ENCODE data around the gene RBP4. TPM values are rescaled to one million over a fixed set of nuclear protein-coding genes. Genes with fewer than 3 reads are reported as not detected.
A peak's percentile ranks its signal among the peaks of the same experiment; 100 is the strongest.

RBP4 gene
- total and polyA plus RNA-seq, 9 of the 15 experiments (the other 6 are each of a cell fraction or from before 2014, with no cell fraction given), result 0.91 TPM; not detected in 8

GRCh38 chr10:93554760-93555432 is 46.1 kb downstream of the RBP4 start (continued):
- 0 out of 2 replicates have a peak, but pooled peaks have one; percentile 16 for TF ChIP-seq ATF3 (IDR thresholded peaks at IDR 0.05)
- TF ChIP-seq ATF3 (CRISPR knock-in tag; conservative IDR thresholded peaks at IDR 0.05), result no peak
- no peak for TF ChIP-seq POLR3A (IDR thresholded peaks at IDR 0.05; ENCODE audit: borderline replicate concordance, extremely low read depth, insufficient read depth, insufficient read length)
- TF ChIP-seq U2AF2 (optimal IDR thresholded peaks at IDR 0.05; ENCODE audit: low read depth, low read length), result no peak
- peak; percentile 35; the same call in 1 of the 2 replicates for TF ChIP-seq EGR1 (conservative IDR thresholded peaks at IDR 0.05)
- TF ChIP-seq, protein P1, sequence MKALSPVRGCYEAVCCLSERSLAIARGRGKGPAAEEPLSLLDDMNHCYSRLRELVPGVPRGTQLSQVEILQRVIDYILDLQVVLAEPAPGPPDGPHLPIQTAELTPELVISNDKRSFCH (CRISPR knock-in tag; IDR thresholded peaks at IDR 0.05), result no peak
- TF ChIP-seq, protein P1 (tag; IDR thresholded peaks at IDR 0.05), result no peak
- TF ChIP-seq SP2 (IDR thresholded peaks at IDR 0.05; ENCODE audit: extremely low read depth, low read depth, low read length, poor library complexity, severe bottlenecking), result no peak
- TF ChIP-seq CREM (IDR thresholded peaks at IDR 0.05; ENCODE audit: low read depth), result peak; percentile 31; the same call in 1 of the 2 replicates
- no peak for TF ChIP-seq KDM4B (IDR thresholded peaks at IDR 0.05; ENCODE audit: borderline replicate concordance in 2 of 2, low read depth in 1 of 2)
- TF ChIP-seq CBFB (CRISPR knock-in tag; IDR thresholded peaks at IDR 0.05), result no peak
- TF ChIP-seq, protein P2, sequence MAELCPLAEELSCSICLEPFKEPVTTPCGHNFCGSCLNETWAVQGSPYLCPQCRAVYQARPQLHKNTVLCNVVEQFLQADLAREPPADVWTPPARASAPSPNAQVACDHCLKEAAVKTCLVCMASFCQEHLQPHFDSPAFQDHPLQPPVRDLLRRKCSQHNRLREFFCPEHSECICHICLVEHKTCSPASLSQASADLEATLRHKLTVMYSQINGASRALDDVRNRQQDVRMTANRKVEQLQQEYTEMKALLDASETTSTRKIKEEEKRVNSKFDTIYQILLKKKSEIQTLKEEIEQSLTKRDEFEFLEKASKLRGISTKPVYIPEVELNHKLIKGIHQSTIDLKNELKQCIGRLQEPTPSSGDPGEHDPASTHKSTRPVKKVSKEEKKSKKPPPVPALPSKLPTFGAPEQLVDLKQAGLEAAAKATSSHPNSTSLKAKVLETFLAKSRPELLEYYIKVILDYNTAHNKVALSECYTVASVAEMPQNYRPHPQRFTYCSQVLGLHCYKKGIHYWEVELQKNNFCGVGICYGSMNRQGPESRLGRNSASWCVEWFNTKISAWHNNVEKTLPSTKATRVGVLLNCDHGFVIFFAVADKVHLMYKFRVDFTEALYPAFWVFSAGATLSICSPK (IDR thresholded peaks at IDR 0.05; ENCODE audit: borderline replicate concordance), result no peak
- TF ChIP-seq RBM22 (IDR thresholded peaks at IDR 0.05; ENCODE audit: low read depth, low read length, poor library complexity, severe bottlenecking), result no peak
- no peak for TF ChIP-seq MCM3 (IDR thresholded peaks at IDR 0.05)
- TF ChIP-seq ESRRA (IDR thresholded peaks at IDR 0.05; ENCODE audit: borderline replicate concordance, low read depth), result no peak
- no peak for TF ChIP-seq TAL1 (IDR thresholded peaks at IDR 0.05)
- TF ChIP-seq JUND (IDR thresholded peaks at IDR 0.05; ENCODE audit: borderline replicate concordance, low read depth, low read length), result peak; percentile 28; the same call in 1 of the 2 replicates
- TF ChIP-seq JUND (tag; IDR thresholded peaks at IDR 0.05; ENCODE audit: borderline replicate concordance, low read depth, low read length), result no peak
